ENCODE results near the gene NXN.
"Not testable (repeated sequence)": the region's sequence is repeated elsewhere in the genome, so short reads cannot be mapped to it uniquely, and the experiment has no call there.

The NXN gene

DNA sequence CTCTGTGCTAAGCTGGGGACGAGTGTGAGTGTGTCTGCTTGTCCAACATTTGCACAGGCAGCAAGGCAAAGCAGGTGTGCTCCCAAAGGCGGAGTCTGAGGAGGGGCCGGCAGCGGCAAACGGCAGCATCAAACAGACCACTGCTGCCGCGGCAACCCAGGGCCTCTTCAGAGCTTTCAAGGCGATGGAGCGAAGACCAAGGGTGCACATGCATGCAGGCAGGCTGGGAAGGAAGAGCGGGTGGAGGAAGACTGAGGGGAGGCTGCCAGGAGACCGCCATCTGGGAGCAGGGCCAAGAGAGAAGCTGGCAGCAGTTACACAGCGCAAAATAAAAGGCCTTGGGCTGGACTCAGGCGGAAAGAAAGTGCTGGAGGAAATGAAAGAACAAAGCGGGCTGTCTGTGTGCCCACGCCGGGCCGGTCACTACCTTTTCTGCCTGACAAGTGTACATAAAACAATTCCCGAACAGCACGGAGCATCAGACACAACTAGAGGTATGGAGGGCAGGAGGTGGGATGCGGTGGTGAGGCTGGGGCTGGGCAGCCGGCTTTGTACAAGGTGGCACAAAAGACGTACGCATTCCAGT is 25.9 kb upstream of the NXN start:
- no peak for DNase-seq

DNA sequence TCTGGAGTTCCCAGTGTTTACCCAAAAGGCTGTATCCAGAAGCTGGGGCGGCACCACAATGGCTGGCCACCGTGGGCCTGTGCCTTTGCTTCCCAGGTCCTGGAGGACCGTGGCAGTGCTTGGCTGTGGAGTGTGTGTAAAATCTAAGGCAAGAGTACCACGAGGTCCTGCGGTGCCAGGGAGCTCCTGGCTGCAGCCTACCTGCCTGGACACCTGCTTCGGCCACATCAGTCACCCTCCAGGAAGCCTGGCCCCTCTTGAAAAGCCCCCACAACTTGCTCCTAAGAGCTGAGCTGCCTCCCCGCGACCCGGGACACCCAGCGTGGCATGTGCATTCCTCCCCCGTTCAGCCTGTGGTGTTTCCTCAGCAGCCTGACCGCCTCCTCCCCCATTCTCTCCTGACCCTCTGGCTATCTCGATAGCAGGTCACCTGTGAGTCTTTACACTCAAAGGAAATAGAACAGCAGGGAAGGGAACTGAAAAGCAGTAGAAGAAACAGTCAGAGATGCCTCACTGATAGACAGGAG is 25.3 kb upstream of the NXN start:
- no peak for DNase-seq

DNA sequence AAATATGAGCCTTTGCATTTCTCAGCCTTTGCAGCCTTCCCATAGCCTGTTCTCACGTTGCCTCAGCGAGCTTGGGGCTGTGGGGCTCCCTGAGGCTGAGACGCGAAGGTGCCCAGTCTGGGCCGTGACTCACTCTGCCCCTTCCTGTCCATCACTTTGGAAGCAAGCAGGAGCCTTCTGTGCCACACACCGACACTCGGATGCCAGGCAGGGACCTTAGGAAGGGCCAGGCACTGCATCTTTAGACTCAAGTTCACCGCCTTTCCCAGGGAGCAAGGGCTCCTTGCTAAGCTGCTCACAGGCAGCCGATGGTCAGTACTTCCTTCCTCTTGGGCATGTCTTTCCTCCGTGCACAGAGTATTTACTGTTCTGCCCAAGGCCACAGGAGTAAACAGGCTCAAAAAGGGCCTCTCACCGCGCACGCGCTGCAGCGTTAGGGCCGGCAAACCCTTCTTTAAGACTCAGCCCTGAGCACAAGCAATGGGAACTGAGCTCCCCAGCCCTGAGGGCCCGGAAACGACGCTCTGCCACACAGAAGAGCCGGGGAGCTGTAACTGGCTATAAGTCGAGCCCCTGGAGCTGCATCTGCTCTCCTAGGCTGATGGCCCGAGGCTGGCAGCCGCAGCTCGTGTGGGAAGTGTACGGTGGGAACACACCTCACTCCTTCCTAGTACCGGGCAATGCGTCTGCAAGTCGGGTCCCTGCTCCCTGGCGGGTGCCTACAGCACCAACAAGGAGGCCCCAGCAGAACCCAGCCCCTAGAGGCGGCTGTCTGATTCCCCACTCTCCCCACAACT is 24.6 kb upstream of the NXN start:
- DNase-seq = no peak

DNA sequence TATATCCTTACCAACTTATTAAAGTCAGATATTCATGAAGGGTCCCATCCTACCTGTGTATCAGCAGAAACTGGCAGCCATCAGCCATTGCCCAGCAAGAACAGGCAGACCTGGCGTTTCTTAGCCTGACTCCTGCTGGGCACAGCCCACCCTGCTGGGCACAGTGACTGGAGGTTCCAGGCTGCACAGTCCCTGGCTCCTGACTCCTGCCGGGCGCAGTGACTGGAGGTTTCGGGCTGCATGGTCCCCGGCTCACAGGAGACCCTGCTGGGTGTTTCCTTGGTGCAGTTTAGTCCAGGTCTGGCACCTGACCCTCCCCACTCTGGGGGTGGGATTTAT is 24.0 kb upstream of the NXN start:
- no peak for DNase-seq

GRCh38 chr17:1002771-1003555 is 23.4 kb upstream of the NXN start:
- no peak for DNase-seq

- no peak for DNase-seq
Measured at GRCh38 chr17:1002412-1002753, 22.8 kb upstream of the NXN start.

DNA sequence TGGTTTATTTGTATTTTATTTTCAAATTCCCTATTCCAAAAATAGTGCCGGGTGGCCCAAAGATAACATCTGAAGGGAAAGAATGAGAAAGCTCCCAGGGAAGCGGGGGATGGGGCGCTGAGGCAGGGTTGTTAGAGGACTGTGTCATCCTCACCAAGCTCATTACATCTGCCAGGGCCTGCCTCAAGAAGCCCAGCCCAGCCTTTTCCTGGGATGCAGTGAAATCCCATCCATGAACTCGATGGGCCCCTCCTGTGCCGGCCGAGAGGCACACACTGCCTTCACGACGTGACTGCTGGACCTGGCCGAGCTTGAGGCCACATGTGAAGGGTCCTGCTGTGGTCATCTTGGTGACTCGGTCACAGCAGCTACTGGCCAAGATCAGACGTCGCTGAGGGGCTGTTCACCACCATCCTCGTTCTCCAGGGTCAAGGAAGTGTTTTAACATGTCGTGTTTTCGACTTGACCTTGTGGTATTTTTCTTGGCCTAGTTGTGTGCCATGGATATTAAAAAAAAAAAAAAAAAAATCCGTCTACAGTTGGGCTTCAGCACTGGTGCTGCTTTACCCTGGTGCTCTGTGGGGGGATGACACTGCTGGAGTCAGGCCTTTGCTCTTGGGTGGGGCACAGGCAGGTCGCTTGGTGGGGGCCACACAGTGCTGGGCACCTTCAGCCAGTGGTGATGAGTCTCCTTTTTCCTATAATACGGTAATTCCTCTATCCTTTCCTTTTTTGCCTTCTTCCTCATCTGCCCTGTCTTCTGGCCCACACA is 22.2 kb upstream of the NXN start:
- DNase-seq = no peak

- no peak for DNase-seq
Measured at GRCh38 chr17:1000597-1001461, 21.3 kb upstream of the NXN start.

DNA sequence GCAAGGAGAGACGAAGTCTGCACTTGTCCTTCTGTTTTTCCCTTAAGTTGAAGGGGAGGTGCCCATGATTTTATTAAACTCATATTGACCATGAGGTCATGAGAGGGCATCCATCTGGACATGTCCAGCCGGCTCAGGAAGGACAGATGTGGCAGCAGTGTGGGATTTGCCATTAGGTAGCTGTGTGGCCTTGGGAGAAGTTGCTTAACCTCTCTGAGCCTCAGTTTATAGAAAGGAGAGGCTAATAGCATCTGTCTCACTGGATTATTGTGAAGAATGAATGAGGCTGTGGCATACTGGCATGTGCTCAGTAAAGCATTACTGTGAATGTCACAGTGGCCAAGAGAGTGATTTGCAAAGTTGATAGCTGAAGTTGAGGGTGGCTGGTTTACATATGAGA is 18.5 kb upstream of the NXN start:
- no peak for DNase-seq

DNA sequence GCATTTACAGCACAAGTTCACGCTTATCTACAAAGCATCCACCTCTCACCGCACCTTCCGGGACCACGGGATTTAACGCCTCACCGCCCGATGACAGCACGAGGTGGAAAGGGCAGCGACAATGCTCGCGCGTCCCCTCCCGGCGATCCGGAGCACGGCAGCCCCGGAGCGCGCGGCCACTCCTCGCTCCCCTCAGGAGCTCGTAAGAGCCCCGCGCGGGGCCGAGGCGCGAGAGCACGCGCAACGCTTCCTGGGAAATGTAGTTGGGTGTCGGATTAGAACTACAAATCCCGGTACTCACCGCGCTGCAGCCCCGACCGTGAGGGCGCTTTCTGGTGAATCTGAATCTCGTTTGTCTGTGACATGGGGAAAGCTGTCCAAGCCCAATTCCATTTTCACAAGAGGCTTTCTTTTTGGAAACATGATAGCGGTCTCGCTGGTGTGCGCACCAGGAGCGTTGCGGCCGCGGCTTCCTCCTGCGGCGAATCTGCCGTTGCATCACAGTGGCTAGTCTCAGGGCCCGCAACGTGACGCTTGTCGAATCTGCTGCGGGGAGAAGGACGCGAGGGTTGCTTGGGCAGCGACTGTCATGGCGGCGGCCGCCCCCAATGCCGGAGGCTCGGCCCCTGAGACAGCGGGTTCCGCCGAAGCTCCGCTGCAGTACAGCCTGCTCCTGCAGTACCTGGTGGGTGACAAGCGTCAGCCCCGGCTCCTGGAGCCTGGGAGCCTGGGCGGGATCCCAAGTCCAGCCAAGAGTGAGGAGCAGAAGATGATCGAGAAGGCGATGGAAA is 17.2 kb upstream of the NXN start, which contains the start of gene TIMM22:
Gene TIMM22 (plus strand): TSS at position 576 of the 791 bp plus-strand sequence. CDS start 14 bp downstream, at position 590.
- DNase-seq = peak; percentile 97

DNA sequence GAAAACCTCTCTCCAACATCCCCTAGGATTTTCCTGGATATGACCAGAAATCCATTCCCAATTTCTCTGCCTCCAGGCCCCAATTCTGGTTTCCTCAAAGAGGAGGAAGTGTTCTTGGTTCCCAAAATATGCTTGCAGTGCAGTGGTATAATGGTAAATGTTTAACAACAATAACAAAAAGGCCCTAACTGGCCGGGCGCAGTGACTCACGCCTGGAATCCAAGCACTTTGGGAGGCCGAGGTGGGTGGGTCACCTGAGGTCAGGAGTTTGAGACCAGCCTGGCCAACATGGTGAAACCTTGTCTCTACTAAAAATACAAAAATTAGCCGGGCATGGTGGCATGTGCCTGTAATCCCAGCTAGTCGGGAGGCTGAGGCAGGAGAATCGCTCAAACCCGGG is 15.7 kb upstream of the NXN start:
- not testable (repeated sequence) for DNase-seq

- DNase-seq = no peak
Measured at GRCh38 chr17:992933-993332, 13.4 kb upstream of the NXN start.

DNA sequence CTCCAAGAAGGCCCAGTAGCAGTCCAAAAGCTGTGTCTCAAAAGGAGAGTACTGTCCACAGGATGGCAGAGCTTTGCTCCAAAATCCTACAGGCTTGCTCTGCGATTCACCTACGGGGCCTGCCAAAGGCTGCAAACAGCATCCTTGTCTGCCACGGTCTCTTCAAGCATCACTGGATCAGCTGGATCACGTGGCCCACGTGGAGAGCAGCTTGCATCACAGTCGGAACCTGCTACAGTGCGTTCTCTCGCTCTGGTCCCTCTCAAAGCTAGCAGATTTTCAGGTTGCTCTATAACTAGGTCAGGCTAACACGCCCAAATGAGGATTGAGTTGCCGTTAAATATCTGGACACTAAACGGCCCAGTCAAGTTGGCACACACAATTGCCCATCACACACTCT is 9.0 kb upstream of the NXN start:
- DNase-seq = no peak

DNA sequence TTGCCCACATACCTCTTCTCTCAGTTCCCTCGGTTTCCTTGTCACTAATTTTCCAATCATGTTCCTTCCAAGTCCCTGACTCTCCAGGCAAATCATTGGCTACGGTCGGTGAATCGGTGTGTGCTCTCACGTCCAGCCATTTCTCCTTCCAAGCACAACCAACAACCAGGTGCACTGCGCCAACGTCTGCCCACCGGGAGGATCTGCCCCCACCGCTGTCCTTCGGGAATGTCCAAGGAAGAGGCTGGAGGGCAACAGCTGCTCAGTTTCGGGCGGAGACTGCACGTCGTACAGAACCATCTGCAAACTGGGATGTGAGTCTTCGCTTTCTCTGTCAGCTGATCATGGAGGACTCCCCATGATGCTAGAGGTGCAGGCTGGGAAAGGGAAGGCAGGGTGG is 8.4 kb upstream of the NXN start:
- no peak for DNase-seq

DNA sequence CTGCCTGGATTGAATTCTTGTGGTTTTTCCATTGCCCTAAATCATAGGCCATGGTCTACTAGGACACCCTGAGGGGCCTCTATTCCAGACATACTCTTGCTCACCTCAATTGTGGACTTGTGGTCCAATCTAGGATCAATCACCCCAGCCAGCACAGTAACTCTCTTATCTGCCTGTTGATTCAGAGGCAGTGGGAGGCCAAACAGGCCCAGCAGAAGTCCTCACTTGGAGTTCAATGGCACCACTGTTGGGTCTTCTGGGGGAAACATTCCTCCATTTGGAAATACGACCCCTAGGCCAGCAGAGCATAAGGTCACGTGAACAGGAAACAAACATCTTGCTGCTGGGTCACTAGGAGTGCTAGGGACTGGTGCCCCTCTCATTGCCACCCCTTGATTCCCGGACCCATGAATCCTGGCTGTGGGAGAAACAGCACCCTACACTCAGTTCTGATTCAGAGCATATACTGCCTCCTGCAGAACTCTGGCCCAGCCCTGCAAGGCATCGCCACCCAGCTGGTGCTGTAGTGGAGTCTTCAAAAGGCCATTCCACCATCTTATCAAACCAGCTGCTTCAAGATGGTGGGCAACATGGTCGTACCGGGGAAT is 6.8 kb upstream of the NXN start:
- no peak for DNase-seq

- DNase-seq = no peak
Measured at GRCh38 chr17:983921-984320, 4.3 kb upstream of the NXN start.

DNA sequence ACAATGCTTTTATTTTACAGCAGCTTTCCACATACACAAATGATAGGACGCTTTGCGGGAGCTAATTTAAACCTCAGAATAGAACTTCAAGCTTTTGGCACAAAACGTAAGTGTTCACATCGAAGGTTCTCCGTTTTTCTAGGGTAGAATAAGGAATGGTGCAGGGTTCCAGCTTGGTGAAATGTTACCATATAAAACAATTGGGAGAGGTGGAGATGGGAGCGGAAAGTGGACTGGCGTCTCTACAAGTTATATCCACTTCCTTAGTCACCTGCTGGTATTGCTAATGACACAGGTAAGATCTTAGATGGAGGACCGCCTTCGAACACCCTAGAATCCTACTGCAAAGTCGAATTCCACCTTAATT is 1.7 kb upstream of the NXN start:
- no peak for DNase-seq

DNA sequence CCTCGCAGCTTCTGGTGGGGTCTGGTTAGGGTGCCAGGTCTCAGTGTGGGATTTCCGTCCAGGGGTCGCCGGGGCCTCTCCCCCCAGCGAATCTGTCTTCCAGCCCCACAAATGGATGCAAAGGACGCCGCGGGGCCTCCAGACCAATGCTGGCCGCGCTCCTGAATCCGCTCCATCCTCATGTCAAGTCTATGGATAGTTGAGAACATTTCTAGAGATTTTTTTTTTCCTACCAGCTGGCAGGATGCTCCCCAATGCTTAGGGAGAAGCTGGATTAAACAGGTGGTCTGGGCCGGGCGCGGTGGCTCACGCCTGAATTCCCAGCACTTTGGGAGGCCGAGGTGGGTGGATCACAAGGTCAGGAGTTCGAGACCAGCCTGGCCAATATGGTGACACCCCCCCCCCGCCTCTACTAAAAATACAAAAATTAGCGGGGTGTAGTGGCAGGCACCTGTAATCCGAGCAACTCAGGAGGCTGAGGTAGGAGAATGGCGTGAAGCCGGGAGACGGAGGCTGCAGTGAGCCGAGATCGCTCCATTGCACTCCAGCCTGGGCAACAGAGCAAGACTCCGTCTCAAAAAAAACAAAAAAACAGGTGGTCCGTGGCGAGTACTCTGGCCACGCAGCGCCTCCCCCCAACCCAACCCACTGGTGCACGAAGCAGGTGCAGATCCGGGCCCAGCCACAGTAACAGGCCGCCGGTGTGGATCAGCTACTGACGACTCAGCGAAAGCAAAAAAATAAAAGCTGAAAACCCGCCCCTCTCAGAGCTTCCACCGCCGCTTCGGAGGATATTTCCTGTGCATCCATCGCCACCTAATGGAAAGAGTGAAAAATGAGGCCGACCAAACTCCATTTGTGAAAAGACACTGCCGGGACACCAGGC is 1.1 kb upstream of the NXN start:
- peak; percentile 77 for DNase-seq

- DNase-seq = no peak
Measured at GRCh38 chr17:979212-979538, 401 bp downstream of the NXN start.
